Stomach (tissue), 4 donors: ENCODE data around the gene ARHGAP26.

ENCODE experiments used
- EP300 ChIP-seq: sonication (generic); formaldehyde crosslinking; IDR thresholded peaks from one replicate; pipeline ENCODE4 v1.6.1; 2017; ENCODE audit warnings: antibody characterized with exemption
- POLR2A ChIP-seq, 4 donors: fragments of 450-650 bp; IDR thresholded peaks; one replicate each; pipeline ENCODE4 v1.6.1; 2016; ENCODE audit warnings: antibody characterized with exemption in 4 of 4, control low read depth in 2 of 4, mild to moderate bottlenecking in 1 of 4, moderate library complexity in 1 of 4

- TF ChIP-seq EP300 (no peak), POLR2A (IDR thresholded peaks at IDR 0.05) (no peak)
These were observed 28.1 kb downstream of the ARHGAP26 start for GRCh38 chr5:142798099-142798770.
